GM19463 (cell line): ENCODE results near the gene HIF1A.
"Not testable (repeated sequence)": the region's sequence is repeated elsewhere in the genome, so short reads cannot be mapped to it uniquely, and the experiment has no call there.

Experiments used
- ATAC-seq: cut with Tn5 transposase; IDR thresholded peaks from one replicate; pipeline ENCODE4 v1.9.1; 2021; ENCODE audit warnings: mild to moderate bottlenecking, moderate library complexity; ENCODE audit not compliant: unreplicated experiment

Gene HIF1A

DNA sequence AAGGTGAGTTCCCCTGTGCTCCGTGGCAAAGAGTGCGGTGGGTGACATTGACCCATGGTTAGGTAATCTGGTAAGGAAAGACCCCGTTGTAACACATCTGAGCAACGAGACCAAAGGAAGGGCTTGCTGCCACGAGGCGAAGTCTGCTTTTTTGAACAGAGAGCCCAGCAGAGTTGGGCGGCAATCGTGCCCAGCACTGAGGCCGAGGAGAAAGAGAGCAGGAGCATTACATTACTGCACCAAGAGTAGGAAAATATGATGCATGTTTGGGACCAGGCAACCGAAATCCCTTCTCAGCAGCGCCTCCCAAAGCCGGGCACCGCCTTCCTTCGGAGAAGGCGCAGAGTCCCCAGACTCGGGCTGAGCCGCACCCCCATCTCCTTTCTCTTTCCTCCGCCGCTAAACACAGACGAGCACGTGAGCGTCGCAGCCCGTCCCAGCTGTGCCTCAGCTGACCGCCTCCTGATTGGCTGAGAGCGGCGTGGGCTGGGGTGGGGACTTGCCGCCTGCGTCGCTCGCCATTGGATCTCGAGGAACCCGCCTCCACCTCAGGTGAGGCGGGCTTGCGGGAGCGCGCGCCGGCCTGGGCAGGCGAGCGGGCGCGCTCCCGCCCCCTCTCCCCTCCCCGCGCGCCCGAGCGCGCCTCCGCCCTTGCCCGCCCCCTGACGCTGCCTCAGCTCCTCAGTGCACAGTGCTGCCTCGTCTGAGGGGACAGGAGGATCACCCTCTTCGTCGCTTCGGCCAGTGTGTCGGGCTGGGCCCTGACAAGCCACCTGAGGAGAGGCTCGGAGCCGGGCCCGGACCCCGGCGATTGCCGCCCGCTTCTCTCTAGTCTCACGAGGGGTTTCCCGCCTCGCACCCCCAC is at the start of gene HIF1A:
Gene HIF1A (plus strand): TSS at position 684 of the 865 bp plus-strand sequence. CDS start 292 bp downstream, outside the sequence.
- peak; percentile 91 for ATAC-seq

DNA sequence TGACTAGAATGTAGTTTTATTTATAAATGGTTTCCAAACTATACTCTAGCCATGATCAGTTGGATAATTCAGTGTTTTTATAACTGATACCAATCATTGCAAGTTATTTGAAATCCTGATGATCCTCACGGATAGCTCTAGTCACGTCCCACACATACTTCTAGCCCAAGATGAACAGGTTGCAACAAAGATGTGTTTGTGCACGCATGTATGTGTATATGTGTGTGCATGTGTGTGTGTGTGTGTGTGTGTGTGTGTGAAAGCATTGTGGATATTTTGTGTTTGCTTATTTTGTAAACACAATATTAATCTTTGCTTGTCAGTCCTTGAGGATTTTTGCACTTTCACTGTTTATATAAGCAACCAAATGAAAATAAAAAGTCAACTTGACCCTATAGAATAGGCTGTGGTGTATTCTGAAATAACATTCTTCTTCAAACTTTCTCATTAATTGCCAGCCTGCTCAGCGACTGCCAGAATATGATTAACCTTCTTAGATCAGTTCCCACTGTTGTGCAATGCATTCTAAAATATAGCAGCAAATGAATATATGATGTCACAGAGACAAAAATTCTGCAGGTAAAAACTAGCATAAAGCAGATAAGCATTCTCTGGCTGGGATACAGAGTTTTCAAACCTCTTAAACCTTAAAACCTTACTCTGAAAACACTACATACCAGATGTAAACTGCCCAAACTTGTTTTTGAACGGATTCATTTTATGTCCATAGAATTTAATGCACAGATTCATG is 48.8 kb upstream of the HIF1A start:
- ATAC-seq: no peak

DNA sequence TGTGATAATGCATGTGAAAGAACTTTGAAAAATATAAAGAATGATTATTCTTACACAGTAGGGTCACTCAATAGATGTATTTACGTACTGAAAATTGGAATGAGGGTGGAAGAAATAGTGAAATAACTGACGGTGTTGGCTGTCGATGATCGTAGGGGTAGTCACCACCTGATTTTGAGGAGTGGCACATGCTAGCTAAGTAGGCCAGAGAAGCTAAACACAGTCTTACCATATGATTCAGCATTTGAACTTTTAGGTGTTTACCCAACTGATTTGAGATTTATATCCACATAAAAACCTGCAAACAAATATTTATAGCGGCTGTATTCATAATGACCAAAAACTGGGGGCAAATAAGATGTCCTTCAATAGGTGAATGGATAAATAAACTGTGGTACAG is 47.6 kb upstream of the HIF1A start:
- ATAC-seq: no peak

DNA sequence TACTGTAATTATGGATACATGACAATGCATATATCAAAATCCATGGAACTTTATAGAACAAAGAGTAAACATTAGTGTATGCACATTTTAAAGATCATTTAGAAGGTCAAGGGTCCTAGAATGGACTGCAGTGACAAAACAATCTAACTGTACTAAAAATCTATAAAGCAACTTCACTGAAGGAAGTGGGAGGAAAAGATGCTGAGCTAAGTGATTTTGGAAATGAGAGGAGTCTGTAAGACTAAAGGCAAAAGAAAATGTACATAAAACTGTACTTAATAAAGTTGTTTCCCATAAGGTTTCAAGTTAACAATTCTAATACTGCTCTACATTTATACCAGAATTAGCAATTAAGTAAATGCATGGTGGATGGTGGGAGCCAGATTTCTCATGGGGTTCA is 46.9 kb upstream of the HIF1A start:
- no peak for ATAC-seq

DNA sequence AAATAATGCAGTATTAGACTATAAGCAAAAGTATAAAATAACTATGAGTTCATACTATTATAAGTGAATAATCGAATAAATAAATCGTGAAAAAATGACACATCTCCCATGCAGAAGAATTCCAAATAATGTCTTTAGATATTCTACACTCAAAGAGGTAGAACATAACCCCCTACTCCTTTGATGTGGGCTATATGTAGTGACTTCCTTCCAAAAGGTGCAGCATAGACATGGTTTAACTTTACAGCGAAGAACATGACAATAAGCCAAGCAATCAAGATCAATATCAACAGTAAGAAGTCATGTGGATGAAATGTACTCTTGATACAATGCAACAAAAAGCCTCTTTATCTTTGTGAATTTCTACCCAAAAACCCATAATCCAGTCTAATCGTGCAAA is 46.0 kb upstream of the HIF1A start:
- no peak for ATAC-seq

DNA sequence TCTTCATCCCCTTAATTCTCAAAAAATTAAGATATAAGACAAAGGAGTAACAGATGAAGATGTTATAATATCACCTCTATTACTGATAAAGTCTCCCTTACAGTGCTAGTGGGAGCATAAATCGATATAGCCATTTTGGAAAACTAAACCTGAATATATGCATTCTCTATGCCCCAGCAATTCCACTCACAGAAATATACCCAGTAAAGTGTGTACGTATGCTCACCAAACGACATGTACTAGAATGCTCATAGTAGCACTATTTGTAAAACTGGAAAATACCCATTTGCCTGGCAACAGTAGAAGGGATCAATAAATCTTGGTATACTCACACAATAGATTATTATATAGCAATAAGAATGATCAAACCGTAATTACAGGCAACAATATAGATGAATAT is 44.0 kb upstream of the HIF1A start:
- no peak for ATAC-seq

DNA sequence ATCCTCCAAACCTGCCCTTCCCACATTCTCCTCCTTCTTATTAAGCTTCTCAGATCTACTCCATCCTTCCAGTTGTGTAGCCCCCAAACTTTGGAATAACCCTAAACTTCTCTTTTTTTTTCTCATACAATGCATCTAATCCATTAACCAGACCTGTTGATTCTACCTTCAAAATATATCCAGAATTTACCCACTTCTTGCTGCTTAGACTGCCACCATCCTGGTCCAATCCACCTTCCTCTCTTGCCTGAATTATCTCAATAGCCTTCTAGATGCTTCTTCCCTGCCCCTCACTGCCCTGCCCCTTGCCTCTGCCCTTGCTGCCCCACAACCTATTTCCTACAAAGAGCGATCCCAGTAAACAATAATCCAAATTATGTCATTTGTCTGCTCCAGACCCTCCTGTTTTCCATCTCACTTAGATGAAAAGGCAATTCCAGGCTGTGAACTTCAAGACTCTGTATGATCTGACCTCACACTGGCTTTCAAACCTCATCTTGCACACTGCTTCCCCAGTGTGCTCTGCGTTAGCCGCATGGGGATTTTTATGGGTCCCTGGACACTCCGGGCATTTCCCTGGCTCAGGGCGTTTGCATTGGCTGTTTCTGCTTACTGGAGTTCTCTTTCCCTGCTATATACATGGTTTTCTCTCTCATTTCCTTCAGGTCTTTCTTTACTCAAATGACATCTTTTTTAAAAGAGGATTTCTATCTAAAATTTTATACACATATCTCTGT is 42.6 kb upstream of the HIF1A start:
- ATAC-seq: no peak

DNA sequence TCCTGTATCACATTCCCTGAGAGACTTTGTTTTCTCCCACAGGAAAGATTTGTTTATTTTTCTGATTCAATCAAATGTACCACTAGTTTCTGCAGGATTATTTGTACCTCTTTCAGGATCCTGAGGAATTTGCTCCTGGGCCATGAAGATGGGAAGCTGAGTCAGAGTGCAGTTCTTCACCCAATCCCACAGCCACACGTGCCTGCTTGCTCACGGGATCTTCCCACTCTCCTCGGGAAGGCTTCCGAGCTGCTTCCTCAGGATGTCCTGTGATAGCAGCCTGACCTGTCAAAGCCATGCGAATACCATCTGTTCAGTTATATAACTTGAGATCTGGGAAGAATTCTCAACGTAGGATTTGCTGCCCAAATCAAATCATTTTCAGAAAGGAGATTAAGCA is 41.8 kb upstream of the HIF1A start:
- ATAC-seq: no peak

DNA sequence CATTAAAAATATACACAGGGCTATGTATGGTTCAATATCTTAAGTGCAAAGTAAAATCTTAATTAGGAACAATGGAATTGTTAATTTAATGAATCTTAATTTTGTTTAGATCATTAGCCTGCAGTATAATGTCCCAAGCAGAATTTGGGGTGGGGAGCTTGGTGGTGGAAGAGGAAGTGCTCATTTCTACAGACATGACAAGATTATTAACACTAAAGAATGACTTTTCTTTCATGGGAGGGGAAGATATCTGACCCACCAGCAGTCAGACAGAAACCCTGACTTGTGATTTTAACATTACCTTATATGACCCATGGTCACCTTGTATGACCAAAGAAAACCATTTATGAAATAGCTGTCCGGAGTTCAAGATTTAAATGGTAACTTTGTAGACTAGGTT is 41.3 kb upstream of the HIF1A start:
- ATAC-seq: no peak

DNA sequence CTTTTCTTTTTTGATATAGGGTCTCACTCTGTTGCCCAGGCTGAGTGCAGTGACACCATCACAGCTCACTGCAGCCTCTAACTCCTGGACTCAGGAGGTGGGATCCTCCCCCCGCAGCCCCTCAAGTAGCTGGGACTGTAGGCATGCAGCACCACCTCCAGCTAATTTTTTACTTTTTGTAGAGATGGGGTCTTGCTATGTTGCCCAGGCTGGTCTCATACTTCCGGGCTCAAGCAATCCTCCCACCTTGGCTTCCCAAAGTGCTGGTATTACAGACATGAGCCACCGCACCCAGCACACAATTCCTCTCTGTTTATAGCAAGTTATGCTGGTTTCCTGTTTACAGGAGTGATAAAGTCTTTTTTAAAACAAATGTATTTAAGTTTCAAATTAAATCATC is 39.5 kb upstream of the HIF1A start:
- no peak for ATAC-seq

DNA sequence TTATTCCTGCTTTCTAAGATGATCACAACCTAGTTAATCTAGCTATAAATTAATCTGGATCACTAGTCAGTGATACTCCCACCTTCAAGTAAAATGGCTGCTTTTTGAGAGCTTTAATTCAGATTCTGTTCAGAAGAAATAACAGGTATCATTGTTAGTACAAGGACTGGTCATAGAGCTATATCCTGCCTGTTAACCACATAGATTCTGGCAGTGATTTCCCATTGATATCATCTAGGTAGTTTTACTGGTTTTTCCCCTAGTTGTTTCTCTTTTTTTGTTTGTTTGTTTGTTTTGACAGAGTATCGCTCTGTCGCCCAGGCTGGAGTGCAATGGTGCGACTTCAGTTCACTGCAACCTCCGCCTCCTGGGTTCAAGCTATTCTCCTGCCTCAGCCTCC is 39.0 kb upstream of the HIF1A start:
- ATAC-seq: no peak

DNA sequence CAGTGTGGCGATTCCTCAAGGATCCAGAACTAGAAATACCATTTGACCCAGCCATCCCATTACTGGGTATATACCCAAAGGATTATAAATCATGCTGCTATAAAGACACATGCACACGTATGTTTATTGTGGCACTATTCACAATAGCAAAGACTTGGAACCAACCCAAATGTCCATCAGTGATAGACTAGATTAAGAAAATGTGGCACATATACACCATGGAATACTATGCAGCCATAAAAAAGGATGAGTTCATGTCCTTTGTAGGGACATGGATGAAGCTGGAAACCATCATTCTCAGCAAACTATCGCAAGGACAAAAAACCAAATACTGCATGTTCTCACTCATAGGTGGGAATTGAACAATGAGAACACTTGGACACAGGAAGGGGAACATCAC is 37.2 kb upstream of the HIF1A start:
- ATAC-seq: not testable (repeated sequence)

DNA sequence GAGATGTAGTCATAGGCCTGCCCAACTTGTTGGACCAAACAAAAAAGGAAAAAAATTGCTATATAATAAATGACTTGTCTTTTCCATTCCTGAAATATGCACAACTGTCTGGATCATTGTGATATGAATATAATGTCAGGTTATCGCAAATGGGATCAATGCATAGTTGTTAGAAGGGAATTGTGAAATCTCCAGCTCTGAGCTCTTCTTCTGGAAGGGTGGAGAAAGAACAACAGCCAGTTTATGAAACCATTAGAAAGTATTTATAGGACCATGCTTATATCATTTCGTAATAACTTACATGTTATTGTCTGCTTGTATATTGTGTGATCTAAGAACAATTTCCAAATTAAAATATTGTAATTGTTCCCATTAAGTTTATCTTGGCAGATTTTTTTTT is 35.7 kb upstream of the HIF1A start:
- no peak for ATAC-seq

DNA sequence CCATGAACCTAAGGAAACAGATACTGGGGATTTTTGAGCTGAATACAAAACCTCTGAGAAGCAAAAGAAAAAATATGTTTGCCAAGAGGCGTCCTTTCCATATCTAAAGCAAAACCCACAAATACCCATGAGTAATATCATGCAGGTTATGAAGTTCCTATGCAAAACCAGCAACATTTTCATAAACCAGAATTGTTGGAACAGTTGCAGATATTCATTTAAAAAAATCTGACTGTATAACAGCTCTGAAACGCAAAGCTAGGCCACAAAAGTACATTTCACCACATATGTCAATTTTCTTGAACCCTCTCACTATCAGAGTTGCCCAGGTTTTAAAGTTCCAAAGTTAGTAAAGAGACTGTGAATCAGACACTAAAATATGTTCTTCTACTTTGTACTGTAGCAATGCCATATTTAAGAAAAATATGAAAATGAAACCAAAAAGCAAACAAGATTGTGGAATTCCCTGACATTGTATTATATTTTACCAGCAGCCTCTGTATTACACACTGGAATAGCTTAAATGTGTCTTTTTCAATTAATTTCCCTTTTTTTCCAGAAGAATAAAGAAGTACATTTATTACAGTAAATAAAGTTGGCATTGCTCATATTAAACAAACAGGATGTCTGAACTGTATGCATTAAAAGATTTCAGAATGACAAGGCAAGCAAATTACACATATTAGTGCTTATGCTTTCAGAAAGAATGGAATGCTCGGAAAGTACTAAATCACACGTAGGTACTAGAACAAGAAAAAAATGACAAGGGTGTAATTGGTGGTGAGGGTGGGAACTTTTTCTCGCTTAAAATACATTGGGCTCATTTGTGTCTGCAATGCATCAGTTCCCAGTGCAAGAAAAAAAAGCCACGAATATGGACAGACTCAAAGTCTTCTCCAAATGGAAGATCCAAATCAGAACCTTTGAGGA is 33.6 kb upstream of the HIF1A start:
- peak; percentile 12 for ATAC-seq

DNA sequence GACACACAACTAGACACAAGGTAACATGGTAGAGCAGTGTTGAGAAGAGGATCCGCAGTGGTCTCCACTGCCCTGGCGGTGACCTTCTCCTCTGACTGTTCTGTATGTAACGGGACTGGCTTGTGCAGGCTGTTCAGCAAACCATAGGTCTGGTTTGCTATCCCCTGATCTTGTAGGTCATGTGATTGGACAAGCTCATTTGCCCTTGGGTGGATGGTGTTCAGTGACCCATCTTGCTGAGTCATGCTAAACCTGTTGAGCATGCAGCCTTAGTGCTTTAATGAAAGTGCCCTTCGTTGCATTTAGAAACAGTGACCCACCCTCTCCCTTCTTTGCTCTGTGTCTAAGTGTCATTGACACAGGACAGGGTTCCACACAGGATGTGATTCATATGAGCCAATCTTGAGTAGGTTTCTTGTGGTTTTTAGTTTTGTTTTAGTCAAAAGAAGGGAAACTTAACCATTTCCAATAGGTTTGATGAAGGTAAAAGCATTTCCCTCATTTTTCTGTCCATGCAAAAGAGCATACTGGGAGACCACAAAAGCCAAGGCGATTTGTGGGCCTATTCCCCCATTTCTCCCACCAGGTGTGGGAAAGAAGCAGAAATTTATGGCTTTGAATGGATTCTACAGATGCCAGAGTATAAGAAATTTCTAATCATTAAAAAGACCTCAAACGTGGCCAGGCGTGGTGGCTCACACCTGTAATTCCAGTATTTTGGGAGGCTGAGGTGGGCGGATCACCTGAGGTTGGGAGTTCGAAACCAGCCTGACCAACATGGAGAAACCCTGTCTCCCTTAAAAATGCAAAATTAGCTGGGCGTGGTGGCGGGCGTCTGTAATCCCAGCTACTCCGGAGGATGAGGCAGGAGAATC is 32.6 kb upstream of the HIF1A start:
- peak; percentile 83 for ATAC-seq

DNA sequence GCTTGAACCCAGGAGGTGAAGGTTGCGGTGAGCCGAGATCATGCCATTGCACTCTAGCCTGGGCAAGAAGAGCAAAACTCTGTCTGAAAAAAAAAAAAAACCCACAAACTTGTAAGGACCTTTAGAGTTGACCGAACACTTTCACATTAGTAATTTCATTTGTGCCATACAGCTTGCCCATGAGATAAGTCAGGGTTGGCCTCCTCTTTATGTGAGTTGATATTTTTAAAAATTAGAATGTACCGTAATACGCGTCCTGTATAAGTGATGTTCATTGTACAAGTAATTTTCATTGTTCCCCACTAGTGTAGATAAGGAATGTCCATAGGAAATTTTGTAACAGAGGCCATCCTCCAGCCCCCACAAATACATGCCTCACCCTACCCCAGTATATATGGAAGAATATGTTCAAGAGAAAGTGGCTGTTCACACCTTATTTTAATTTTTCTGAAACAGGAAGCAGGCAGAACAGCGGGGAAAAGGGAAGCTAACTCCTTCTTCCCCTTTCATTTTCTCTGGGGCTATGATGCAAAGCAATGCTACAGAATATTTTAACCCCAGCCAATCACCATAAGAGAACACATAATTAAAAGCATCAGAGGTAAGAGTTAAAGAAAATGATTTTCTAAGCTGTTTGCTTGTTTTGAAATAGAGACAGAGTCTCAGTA is 31.9 kb upstream of the HIF1A start:
- no peak for ATAC-seq

DNA sequence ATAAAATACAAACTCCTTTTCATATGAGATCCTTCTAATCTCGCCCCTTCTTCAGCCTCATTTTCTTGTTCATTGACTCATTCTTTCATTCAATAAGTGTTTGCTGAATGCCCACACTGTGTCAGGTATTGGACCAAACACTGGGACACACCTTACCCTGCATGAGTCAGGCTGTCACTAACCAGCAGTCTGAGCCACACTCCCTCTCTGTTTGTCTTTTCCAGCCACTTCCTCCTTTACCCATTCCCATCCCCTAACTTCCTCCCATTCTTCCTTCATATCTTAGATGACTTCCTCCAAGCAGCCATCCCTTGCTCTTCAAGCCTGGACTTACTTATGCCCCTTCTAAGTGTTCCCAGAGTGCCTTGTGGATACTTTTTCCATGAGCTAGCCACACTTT is 27.0 kb upstream of the HIF1A start:
- no peak for ATAC-seq

DNA sequence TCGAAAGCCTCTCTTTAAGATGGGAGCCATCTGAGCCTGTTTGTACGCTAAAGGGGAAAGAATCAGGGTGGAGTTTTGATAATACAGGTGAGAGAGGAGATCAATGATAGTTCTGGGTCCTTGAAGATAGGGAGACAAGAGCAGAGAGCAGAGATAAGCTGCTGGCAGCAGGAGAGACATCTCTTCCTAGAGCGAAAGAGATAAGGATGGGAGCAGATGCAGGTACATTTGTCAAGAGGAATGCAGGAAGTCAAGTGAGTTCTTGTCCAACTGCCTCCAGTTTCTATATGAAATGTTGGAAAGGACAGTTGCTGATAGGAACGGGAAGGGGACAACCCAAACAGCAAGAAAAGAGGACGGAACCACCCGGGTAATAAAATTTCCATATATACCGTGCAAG is 24.7 kb upstream of the HIF1A start:
- ATAC-seq: no peak

DNA sequence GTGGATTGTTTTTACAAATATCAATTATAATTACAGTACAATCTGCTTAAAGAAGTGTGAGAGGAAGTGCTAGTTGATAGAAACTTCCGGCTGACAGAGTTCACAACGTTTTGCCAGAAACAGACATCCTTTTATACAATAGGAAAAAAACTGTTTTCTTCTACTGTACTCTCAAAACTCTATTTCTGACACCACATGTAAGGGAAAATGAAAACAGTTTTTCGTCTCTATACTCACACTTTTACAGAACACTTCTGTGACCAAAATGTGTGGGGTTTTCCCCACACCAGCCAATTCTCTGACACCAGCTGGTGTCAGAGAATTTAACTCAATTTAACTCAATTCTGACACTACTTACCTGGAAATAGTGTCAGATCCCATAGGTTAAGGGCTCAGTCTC is 24.2 kb upstream of the HIF1A start:
- ATAC-seq: peak; percentile 86
